NB4 (cell line): ENCODE results near the gene MCC.

Experiments used
- DNase-seq: peaks from one replicate; pipeline ENCODE4 v3.0.0; 2010; ENCODE audit warnings: low read depth
- H3K4me3 ChIP-seq: one replicate; pipeline ENCODE4 v1.5.1; 2011; ENCODE audit warnings: mild to moderate bottlenecking, low read depth, low read length, moderate library complexity
- MAX ChIP-seq: IDR thresholded peaks from 2 replicates; pipeline ENCODE4 v1.6.1; 2011; ENCODE audit warnings: low read depth, low read length
- MYC ChIP-seq: IDR thresholded peaks from 2 replicates; pipeline ENCODE4 v1.6.1; 2011; ENCODE audit warnings: low read depth, low read length
- POLR2A ChIP-seq: IDR thresholded peaks from 2 replicates; pipeline ENCODE4 v1.6.1; 2011; ENCODE audit warnings: mild to moderate bottlenecking; ENCODE audit not compliant: insufficient read length; ENCODE audit errors: extremely low read depth
- TF ChIP-seq, protein P1 (sequence below): IDR thresholded peaks from one replicate; pipeline ENCODE4 v1.5.1; 2012; ENCODE audit warnings: low read depth, low read length

Gene MCC

GRCh38 chr5:113017881-113018635 is 470.2 kb downstream of the MCC start:
- no peak overlapping the region for H3K4me3 ChIP-seq
- no peak for DNase-seq
- TF ChIP-seq MYC (no peak), POLR2A (no peak), MAX (no peak)
- TF ChIP-seq, protein P1, sequence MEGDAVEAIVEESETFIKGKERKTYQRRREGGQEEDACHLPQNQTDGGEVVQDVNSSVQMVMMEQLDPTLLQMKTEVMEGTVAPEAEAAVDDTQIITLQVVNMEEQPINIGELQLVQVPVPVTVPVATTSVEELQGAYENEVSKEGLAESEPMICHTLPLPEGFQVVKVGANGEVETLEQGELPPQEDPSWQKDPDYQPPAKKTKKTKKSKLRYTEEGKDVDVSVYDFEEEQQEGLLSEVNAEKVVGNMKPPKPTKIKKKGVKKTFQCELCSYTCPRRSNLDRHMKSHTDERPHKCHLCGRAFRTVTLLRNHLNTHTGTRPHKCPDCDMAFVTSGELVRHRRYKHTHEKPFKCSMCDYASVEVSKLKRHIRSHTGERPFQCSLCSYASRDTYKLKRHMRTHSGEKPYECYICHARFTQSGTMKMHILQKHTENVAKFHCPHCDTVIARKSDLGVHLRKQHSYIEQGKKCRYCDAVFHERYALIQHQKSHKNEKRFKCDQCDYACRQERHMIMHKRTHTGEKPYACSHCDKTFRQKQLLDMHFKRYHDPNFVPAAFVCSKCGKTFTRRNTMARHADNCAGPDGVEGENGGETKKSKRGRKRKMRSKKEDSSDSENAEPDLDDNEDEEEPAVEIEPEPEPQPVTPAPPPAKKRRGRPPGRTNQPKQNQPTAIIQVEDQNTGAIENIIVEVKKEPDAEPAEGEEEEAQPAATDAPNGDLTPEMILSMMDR = no peak

DNA sequence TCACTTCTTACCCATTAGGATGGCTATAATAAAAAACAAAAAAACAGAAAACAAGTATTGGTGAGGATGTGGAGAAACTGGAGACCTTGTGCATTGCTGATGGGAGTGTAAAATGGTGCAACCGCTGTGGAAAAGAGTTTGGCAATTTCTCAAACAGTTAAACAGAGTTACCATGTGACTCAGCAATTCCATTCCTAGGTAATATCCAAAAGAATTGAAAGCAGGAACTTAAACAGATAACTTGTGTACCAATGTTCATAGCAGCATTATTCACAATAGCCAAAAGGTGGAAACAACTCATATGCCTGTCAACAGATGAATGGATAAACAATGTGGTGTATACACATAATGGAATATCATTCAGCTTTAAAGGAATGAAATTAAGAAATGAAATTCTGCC is 482.8 kb downstream of the MCC start:
- H3K4me3 ChIP-seq = no peak overlapping the region
- no peak for DNase-seq
- TF ChIP-seq MAX (no peak), MYC (no peak)
- TF ChIP-seq, protein P1 = no peak

GRCh38 chr5:113003763-113004162 is 484.5 kb downstream of the MCC start:
- no peak for DNase-seq
- TF ChIP-seq, protein P1 = no peak
- TF ChIP-seq MAX (no peak), POLR2A (no peak), MYC (no peak)
- H3K4me3 ChIP-seq = no peak overlapping the region

GRCh38 chr5:113002423-113002822 is 485.8 kb downstream of the MCC start:
- no peak overlapping the region for H3K4me3 ChIP-seq
- TF ChIP-seq, protein P1 = no peak
- no peak for TF ChIP-seq MYC
- TF ChIP-seq POLR2A = no peak
- TF ChIP-seq MAX = no peak
- DNase-seq = no peak

- H3K4me3 ChIP-seq = no peak overlapping the region
- no peak for DNase-seq
- TF ChIP-seq, protein P1 = no peak
- TF ChIP-seq MYC (no peak), POLR2A (no peak), MAX (no peak)
Measured at GRCh38 chr5:113000466-113000865, 487.8 kb downstream of the MCC start.
